ENCODE results near the gene WBP4. TPM values are rescaled to one million over a fixed set of nuclear protein-coding genes. Genes with fewer than 3 reads are reported as not detected.
"Not testable (repeated sequence)": the region's sequence is repeated elsewhere in the genome, so short reads cannot be mapped to it uniquely, and the experiment has no call there.

WBP4 gene
- total and polyA plus RNA-seq, 7 donors, result 5.1 to 25.0 (median 11.6) TPM

DNA sequence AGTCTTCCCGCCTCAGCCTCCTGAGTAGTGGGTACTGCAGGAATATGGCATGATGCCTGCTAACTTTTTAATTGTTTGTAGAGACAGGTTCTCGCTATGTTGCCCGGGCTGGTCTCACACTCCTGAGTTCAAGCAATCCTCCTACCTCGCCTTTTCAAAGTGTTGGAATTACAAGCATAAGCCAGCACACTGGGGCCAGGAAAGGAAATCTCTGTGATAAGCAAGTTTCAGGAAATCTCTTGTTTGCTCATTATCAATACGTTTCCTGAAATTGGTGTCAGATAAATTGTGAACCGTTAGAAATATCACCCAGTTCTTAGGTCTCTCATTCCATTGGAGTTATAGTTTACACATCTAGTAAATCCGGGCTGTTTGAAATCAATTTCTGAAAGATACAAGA, 14.2 kb downstream of the WBP4 start:
- Histone ChIP-seq H3K27me3 (no peaks in the 10 kb centered on the region), H3K36me3 (peaks cover 8 to 88% (median 23%) of the 10 kb centered on the region in 4 donors), H3K9me3 (no peaks in the 10 kb centered on the region), H3K4me1 (no peaks in the 10 kb centered on the region), H3K4me3 (no peak overlapping the region), H3K27ac (no peak overlapping the region)
- intact Hi-C loops (cut with DNase I), result loop anchor here (2.0 kb wide), 1 partner anchor 149 kb away; no protein-coding TSS in a partner anchor
- no peak for DNase-seq
- TF ChIP-seq POLR2AphosphoS5 (IDR thresholded peaks at IDR 0.05) (no peak), POLR2A (IDR thresholded peaks at IDR 0.05) (no peak), EP300 (IDR thresholded peaks at IDR 0.05) (no peak)
- TF ChIP-seq, protein P1, sequence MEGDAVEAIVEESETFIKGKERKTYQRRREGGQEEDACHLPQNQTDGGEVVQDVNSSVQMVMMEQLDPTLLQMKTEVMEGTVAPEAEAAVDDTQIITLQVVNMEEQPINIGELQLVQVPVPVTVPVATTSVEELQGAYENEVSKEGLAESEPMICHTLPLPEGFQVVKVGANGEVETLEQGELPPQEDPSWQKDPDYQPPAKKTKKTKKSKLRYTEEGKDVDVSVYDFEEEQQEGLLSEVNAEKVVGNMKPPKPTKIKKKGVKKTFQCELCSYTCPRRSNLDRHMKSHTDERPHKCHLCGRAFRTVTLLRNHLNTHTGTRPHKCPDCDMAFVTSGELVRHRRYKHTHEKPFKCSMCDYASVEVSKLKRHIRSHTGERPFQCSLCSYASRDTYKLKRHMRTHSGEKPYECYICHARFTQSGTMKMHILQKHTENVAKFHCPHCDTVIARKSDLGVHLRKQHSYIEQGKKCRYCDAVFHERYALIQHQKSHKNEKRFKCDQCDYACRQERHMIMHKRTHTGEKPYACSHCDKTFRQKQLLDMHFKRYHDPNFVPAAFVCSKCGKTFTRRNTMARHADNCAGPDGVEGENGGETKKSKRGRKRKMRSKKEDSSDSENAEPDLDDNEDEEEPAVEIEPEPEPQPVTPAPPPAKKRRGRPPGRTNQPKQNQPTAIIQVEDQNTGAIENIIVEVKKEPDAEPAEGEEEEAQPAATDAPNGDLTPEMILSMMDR (IDR thresholded peaks at IDR 0.05), result no peak
- WGBS, 2 donors, result 92 to 95% methylated on average over 7 of the region's 7 CpGs

DNA sequence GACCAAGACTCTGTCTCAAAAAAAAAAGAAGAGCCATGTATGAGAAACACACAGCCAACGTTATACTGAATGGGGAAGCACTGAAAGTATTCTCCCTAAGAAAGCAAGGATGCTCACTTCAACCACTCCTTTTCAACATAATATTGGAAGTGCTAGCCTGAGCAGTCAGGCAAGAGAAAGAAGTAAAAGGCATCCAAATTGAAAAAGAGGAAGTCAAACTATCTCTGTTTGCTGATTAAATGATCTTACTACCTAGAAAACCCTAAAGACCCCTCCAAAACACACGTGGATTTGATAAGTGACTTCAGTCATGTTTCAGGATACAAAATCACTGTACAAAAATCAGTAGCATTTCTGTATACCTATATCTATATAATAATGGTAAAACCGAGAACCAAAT, 16.2 kb downstream of the WBP4 start:
- no peak overlapping the region for H3K27ac ChIP-seq
- intact Hi-C loops (cut with DNase I), result no loop called here
- no peak for TF ChIP-seq POLR2AphosphoS5 (IDR thresholded peaks at IDR 0.05)
- TF ChIP-seq EP300 (IDR thresholded peaks at IDR 0.05), result no peak
- TF ChIP-seq, protein P1 (IDR thresholded peaks at IDR 0.05), result no peak
- no peak for TF ChIP-seq POLR2A (IDR thresholded peaks at IDR 0.05)
- no peak overlapping the region for H3K4me3 ChIP-seq
- no peak for DNase-seq
- 79 to 89% methylated on average over 3 of the region's 3 CpGs for WGBS, 2 donors
- no peaks in the 10 kb centered on the region for H3K4me1 ChIP-seq
- H3K27me3 ChIP-seq, result no peaks in the 10 kb centered on the region
- no peaks in the 10 kb centered on the region for H3K9me3 ChIP-seq
- H3K36me3 ChIP-seq, result peaks cover 7 to 88% (median 16%) of the 10 kb centered on the region in 4 donors

DNA sequence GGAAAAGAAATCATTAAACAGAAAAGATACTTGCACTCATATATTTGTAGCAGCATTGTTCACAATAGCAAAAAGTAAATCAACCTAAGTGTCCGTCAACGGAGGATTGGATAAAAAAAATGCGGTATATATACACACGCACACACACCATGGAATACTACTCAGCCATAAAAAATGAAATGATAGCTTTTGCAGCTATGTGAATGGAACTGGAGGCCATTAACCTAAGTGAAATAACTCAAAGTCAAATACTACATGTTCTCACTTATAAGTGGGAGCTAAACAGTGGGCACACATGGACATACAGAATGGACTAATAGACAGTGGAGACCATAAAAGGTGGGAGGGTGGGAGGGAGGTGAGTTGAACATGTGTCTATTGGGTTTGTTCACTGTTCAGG, 18.4 kb downstream of the WBP4 start:
- Histone ChIP-seq H3K36me3 (peaks cover 7 to 88% (median 15%) of the 10 kb centered on the region in 4 donors), H3K4me3 (no peak overlapping the region), H3K4me1 (no peaks in the 10 kb centered on the region), H3K27me3 (no peaks in the 10 kb centered on the region), H3K9me3 (no peaks in the 10 kb centered on the region), H3K27ac (no peak overlapping the region)
- no peak for DNase-seq
- 98 to 99% methylated on average over 4 of the region's 4 CpGs for WGBS, 2 donors
- intact Hi-C loops (cut with DNase I), result no loop called here
- TF ChIP-seq POLR2AphosphoS5 (IDR thresholded peaks at IDR 0.05) (no peak), POLR2A (IDR thresholded peaks at IDR 0.05) (no peak)

DNA sequence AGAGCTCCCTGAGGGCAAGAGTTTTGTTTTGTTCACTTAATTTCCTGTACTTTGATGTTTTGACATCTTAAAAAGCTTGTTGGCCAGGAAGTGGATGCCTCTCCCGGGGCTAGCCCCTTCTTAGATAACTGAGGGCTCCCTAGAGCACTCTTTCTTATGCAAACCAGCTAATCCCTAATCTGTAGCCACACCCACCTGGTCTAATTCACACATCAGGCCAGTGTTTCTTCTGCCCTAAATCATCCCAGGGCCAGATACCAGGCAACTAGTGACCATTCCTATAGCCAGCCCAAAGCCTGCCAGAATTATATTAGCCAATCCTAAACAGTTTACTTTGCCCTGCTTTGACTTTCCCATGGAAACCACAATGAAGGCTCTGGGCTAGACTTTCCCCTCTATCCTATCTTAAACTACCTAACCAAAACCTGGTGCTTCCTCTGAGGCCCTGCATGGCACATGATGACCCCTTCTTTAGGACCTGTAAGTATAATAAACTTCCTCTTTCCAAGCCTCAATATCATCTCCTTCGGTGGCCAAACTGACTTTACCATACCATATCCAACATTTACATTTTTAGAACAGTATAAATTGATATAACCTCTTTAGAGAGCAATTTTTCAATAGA, 24.8 kb downstream of the WBP4 start:
- intact Hi-C loops (cut with DNase I), result no loop called here
- peaks cover 0 to 41% (median 2%) of the 10 kb centered on the region in 4 donors for H3K36me3 ChIP-seq
- H3K4me1 ChIP-seq, result no peaks in the 10 kb centered on the region
- H3K27ac ChIP-seq, result no peak overlapping the region
- H3K9me3 ChIP-seq, result no peaks in the 10 kb centered on the region
- H3K4me3 ChIP-seq, result no peak overlapping the region
- TF ChIP-seq POLR2A (IDR thresholded peaks at IDR 0.05), result no peak
- no peak for TF ChIP-seq POLR2AphosphoS5 (IDR thresholded peaks at IDR 0.05)
- no peak for TF ChIP-seq EP300 (IDR thresholded peaks at IDR 0.05)
- TF ChIP-seq, protein P1 (IDR thresholded peaks at IDR 0.05), result no peak
- H3K27me3 ChIP-seq, result no peaks in the 10 kb centered on the region
- DNase-seq, result no peak
- 55 to 88% methylated on average over 2 of the region's 2 CpGs for WGBS, 2 donors

DNA sequence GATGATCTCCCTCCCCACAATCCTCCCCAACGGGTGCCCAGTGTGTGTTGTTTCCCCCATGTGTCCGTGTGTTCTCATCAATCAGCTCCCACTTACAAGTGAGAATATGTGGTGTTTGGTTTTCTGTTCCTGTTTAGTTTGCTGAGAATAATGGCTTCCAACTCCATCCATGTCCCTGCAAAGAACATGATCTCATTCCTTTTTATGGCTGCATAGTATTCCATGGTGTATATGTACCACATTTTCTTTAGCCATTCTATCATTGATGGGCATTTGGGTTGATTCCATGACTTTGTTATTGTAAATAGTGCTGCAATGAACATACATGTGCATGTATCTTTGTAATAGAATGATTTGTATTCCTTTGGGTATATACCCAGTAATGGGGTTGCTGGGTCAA, 34.4 kb downstream of the WBP4 start:
- H3K36me3 ChIP-seq; H3K27me3 ChIP-seq; intact Hi-C loops (cut with DNase I); DNase-seq; H3K4me3 ChIP-seq; H3K9me3 ChIP-seq; H3K4me1 ChIP-seq; H3K27ac ChIP-seq: not testable (repeated sequence)
- WGBS, 2 donors, result 90 to 95% methylated on average over 2 of the region's 2 CpGs

DNA sequence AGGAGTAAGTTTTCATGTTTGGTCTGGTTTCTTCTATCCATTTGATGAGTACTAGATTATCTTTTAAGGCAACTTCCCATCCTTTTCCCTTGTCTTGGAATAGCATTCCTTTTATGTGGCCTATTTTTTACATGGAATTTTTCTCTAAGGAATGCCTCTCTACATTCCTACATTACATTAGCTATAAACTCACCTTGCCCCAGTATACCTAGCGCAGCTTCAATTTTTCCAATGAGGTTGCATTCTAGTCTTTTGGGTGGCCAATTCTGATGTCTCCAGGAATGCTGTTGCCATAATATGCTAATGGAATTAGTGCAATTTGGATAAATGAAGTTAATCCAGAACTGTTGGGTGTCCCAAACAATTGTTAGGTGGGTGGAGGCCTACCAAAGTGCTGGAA, 37.5 kb downstream of the WBP4 start:
- Histone ChIP-seq H3K36me3 (no peaks in the 10 kb centered on the region), H3K4me3 (no peak overlapping the region), H3K9me3 (no peaks in the 10 kb centered on the region), H3K27ac (no peak overlapping the region), H3K4me1 (no peaks in the 10 kb centered on the region), H3K27me3 (no peaks in the 10 kb centered on the region)
- TF ChIP-seq POLR2A (IDR thresholded peaks at IDR 0.05) (no peak), EP300 (IDR thresholded peaks at IDR 0.05) (no peak), POLR2AphosphoS5 (IDR thresholded peaks at IDR 0.05) (no peak)
- TF ChIP-seq, protein P1 (IDR thresholded peaks at IDR 0.05), result no peak
- WGBS, 2 donors, result 97 to 99% methylated on average over 1 of the region's 1 CpG
- intact Hi-C loops (cut with DNase I), result no loop called here
- DNase-seq, result no peak
